Measurements from ENCODE around the gene PTPRN2.

GRCh38 chr7:157664034-157664433 is 923.6 kb downstream of the PTPRN2 start:
- TF ChIP-seq CTCF (IDR thresholded peaks at IDR 0.05; ENCODE audit: extremely low read depth in 1 of 2, insufficient read depth in 1 of 2, low read depth in 1 of 2, low read length in 2 of 2) (no peak), EZH2 (IDR thresholded peaks at IDR 0.05; ENCODE audit: borderline replicate concordance, low read depth, low read length, severe bottlenecking) (no peak), POLR2A (IDR thresholded peaks at IDR 0.05; ENCODE audit: low read depth, low read length) (no peak), POLR2AphosphoS5 (IDR thresholded peaks at IDR 0.05; ENCODE audit: insufficient read depth, low read depth, low read length) (no peak)

All from endothelial cell of umbilical vein (primary cell).